ENCODE results near the gene ACOD1.

Gene ACOD1

DNA sequence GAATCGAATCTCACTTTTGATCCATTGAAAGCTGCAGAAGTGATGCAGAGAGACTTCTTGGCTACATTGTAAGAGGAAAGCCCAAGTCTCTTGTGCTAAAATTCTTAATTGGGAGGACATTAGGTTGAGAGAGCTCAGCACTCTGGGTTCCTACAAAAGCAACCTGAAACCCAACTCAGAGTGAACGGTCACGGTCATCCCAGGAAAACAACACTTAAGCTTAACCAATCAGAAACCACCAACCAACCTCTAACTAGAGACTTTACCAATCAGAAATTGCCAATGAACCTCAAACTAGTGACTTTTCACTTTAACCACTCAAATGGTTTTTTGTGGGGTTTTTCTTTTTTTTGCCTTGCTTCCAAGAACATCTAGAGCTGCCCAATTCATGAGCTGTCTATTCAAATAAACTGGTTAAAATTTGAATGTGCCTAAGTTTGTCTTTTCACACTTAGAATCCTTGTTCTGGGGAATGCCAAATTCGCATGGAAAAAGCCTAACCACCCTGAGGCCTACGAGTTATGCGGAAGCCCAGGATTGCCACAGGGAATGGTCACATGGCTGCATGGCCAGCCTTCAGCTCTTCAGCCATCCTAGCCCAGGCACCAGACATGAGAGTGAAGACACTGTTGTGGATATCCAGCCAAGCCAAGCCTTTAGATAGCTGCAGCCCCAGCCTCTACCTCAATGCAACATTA, 25.8 kb downstream of the ACOD1 start:
- Histone ChIP-seq H3K4me3 (ENCODE audit: low read depth, low read length) (no peak overlapping the region), H3K27me3 (no peaks in the 10 kb centered on the region), H3K36me3 (no peaks in the 10 kb centered on the region), H3K9me3 (no peaks in the 10 kb centered on the region), H3K4me1 (peaks cover 4% of the 10 kb centered on the region; the same call in 1 of the 2 replicates)
- DNase-seq: no peak
- TF ChIP-seq, protein P1, sequence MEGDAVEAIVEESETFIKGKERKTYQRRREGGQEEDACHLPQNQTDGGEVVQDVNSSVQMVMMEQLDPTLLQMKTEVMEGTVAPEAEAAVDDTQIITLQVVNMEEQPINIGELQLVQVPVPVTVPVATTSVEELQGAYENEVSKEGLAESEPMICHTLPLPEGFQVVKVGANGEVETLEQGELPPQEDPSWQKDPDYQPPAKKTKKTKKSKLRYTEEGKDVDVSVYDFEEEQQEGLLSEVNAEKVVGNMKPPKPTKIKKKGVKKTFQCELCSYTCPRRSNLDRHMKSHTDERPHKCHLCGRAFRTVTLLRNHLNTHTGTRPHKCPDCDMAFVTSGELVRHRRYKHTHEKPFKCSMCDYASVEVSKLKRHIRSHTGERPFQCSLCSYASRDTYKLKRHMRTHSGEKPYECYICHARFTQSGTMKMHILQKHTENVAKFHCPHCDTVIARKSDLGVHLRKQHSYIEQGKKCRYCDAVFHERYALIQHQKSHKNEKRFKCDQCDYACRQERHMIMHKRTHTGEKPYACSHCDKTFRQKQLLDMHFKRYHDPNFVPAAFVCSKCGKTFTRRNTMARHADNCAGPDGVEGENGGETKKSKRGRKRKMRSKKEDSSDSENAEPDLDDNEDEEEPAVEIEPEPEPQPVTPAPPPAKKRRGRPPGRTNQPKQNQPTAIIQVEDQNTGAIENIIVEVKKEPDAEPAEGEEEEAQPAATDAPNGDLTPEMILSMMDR (IDR thresholded peaks at IDR 0.05; ENCODE audit: low read depth, low read length): no peak

DNA sequence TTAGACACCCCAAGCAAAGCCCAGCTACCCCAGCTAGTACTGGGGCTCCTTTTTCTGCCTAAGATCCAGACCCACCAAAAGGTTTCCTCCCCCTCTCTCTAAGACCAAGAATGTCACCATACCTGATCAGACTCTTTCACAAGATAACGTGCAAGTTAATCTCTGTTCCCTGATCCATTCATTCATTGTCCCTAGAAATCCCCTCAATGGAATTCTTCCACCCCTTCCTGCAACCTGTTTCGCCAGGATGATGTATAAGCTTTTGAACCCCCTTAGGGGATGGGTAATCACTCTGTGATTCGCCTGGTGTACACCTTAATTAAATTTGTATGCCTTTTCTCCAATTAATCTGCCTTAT, 26.3 kb downstream of the ACOD1 start:
- no peak for DNase-seq
- H3K4me3 ChIP-seq (ENCODE audit: low read depth, low read length): no peak overlapping the region
- no peaks in the 10 kb centered on the region for H3K36me3 ChIP-seq
- H3K27me3 ChIP-seq: no peaks in the 10 kb centered on the region
- H3K4me1 ChIP-seq: peaks cover 4% of the 10 kb centered on the region; the same call in 1 of the 2 replicates
- H3K9me3 ChIP-seq: no peaks in the 10 kb centered on the region
- TF ChIP-seq, protein P1 (IDR thresholded peaks at IDR 0.05; ENCODE audit: low read depth, low read length): no peak

DNA sequence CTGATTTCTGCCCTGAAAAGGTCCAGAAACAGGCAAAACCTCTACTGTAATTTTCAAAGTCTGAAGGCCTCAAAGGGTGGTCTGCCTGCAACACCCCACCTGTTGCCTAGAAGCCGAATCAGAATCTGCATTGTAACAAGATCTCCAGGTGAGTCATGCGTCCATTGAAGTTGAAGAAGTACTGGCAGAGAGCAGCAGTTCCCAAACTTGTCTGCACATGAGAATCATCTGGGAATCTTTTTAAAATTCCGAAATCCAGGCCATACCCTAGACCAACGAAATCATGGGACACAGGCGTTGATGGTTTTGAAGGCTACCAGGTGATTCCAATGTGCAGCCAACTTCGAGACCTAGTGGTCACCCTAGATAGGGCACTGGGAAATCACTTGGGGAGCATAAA, 27.6 kb downstream of the ACOD1 start:
- H3K27me3 ChIP-seq: peaks cover 7% of the 10 kb centered on the region
- H3K4me3 ChIP-seq (ENCODE audit: low read depth, low read length): no peak overlapping the region
- DNase-seq: no peak
- peaks cover 4% of the 10 kb centered on the region; the same call in 1 of the 2 replicates for H3K4me1 ChIP-seq
- no peaks in the 10 kb centered on the region for H3K36me3 ChIP-seq
- no peaks in the 10 kb centered on the region for H3K9me3 ChIP-seq
- TF ChIP-seq, protein P1 (IDR thresholded peaks at IDR 0.05; ENCODE audit: low read depth, low read length): no peak

DNA sequence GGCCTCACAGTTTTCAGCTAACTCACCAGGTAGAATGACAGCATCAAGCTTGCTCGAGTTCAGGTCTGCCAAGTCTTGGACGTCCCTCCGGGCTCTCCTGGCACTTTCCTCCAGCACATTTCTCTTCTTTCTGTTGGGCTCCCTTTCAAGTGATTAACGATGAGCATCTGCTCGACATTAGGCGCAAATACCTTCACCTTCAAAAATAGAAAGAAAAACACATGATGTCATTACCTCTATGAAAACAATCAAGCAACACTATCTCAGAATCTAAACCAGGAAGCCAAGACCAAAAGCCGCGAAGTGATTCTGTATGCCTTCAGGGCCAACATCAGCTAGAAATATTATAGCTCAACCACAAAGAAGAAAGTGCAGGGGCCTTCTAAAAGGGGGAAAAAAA, 28.2 kb downstream of the ACOD1 start:
- Histone ChIP-seq H3K36me3 (no peaks in the 10 kb centered on the region), H3K27me3 (peaks cover 8% of the 10 kb centered on the region), H3K9me3 (no peaks in the 10 kb centered on the region), H3K4me1 (peaks cover 4% of the 10 kb centered on the region; the same call in 1 of the 2 replicates), H3K4me3 (ENCODE audit: low read depth, low read length) (no peak overlapping the region)
- TF ChIP-seq, protein P1 (IDR thresholded peaks at IDR 0.05; ENCODE audit: low read depth, low read length): no peak
- no peak for DNase-seq

DNA sequence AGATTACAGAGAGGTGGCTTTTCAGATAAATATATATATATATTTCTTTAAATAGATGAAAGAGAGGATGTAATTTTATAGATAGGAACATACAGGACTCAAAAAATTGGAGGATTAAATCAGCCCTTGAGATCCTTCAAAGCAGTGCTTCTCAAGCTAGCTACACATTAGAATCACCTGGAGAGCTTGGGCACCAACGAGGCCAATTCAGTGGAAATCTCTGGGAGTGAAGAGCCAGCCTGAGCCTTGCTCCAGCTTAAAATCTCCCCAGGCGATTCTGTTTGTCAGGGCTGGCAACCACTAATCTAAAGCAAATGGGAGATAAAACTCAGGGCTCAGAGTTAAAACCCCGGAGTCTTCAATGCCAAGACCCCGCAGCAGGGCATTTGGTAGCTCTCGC, 28.6 kb downstream of the ACOD1 start:
- Histone ChIP-seq H3K4me1 (peaks cover 4% of the 10 kb centered on the region; the same call in 1 of the 2 replicates), H3K27me3 (peaks cover 8% of the 10 kb centered on the region), H3K36me3 (no peaks in the 10 kb centered on the region), H3K9me3 (no peaks in the 10 kb centered on the region), H3K4me3 (ENCODE audit: low read depth, low read length) (no peak overlapping the region)
- no peak for DNase-seq
- TF ChIP-seq, protein P1 (IDR thresholded peaks at IDR 0.05; ENCODE audit: low read depth, low read length): no peak

DNA sequence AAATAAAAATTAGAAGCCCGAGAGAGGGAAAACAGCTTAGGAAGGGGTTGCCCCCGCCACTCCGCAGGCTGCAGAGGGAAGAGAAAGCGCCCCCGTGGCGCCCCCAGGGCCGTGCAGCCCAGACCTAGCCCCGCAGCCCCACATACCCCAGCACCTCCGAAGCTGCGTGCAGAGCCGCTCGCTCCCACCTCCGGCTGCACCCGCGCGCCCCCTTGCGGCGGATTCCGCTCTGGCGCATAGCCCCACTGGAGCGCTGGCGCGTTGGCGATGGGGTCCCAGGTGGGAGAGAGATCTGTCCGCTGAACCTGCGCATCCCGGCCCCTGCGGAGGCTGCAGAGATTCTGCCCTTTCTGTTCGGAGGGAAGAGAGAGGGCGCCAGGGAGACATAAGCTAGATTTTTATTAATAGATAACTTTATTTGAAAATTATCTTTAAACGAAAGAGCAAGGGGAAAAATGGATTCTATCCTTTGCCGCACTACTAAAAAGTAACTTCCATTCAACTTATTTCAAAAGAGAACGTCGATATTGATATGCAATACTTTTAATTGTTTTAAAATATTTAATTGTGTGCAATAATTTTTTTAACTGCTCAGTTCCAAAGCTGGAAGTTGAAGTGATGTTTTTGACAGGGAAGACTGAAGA, 31.9 kb downstream of the ACOD1 start:
- no peaks in the 10 kb centered on the region for H3K4me1 ChIP-seq
- no peaks in the 10 kb centered on the region for H3K36me3 ChIP-seq
- peak; percentile 92 for DNase-seq
- peaks cover 8% of the 10 kb centered on the region for H3K27me3 ChIP-seq
- peak overlapping the region; percentile 40 for H3K4me3 ChIP-seq (ENCODE audit: low read depth, low read length)
- TF ChIP-seq, protein P1 (IDR thresholded peaks at IDR 0.05; ENCODE audit: low read depth, low read length): peak; percentile 94
- no peaks in the 10 kb centered on the region for H3K9me3 ChIP-seq

Measured in BE2C (cell line).